Suprapubic skin (tissue), 4 donors: Measurements from ENCODE around the gene SCNM1. TPM values are rescaled to one million over a fixed set of nuclear protein-coding genes. Genes with fewer than 3 reads are reported as not detected.
A peak's percentile ranks its signal among the peaks of the same experiment; 100 is the strongest.

Source experiments
- DNase-seq, 2 donors: peaks; one replicate each; pipeline ENCODE4 v3.0.0-alpha.2; 2019; ENCODE audit warnings: low spot score in 2 of 2
- H3K27ac ChIP-seq: fragments of 200-600 bp; sonication (generic); one replicate; pipeline ENCODE4 v1.5.1; 2019
- H3K27me3 ChIP-seq: fragments of 200-600 bp; sonication (generic); one replicate; pipeline ENCODE4 v1.5.1; 2019
- H3K36me3 ChIP-seq: fragments of 200-600 bp; sonication (generic); one replicate; pipeline ENCODE4 v1.5.1; 2019
- H3K4me1 ChIP-seq: fragments of 200-600 bp; sonication (generic); one replicate; pipeline ENCODE4 v1.5.1; 2019
- H3K4me3 ChIP-seq: fragments of 200-600 bp; sonication (generic); one replicate; pipeline ENCODE4 v1.5.1; 2019; ENCODE audit warnings: mild to moderate bottlenecking
- H3K9me3 ChIP-seq: fragments of 200-600 bp; sonication (generic); one replicate; pipeline ENCODE4 v1.5.1; 2019
- EP300 ChIP-seq: sonication (generic); formaldehyde crosslinking; IDR thresholded peaks from one replicate; pipeline ENCODE4 v1.6.1; 2017; ENCODE audit warnings: antibody characterized with exemption
- POLR2A ChIP-seq, 2 donors: fragments of 450-650 bp; IDR thresholded peaks; one replicate each; pipeline ENCODE4 v1.6.1; 2017; ENCODE audit warnings: antibody characterized with exemption in 2 of 2, mild to moderate bottlenecking in 2 of 2, moderate library complexity in 2 of 2
- POLR2AphosphoS5 ChIP-seq, 3 donors: sonication (generic); formaldehyde crosslinking; IDR thresholded peaks; one replicate each; pipeline ENCODE4 v1.6.1; 2017; ENCODE audit warnings: antibody characterized with exemption in 3 of 3
- WGBS: methylation state at CpG from one replicate; pipeline ENCODE4 v1.1.5; 2018; 5-methylcytosine and 5-hydroxymethylcytosine counted together
- total RNA-seq, 4 donors: library from RNA; depleted of rRNA; stranded (reverse); fragments of >200 nt; gene quantifications; one replicate each; pipeline ENCODE4 v1.1.0, GENCODE V29; 2016
- TF ChIP-seq, protein P1 (sequence below), 2 donors: fragments of 200-600 bp in 1 of 2; fragments of 450-650 bp in 1 of 2; sonication (generic) in 1 of 2; IDR thresholded peaks; one replicate each; pipeline ENCODE4 v1.5.1; 2016 to 2019; ENCODE audit warnings: antibody characterized with exemption in 2 of 2, mild to moderate bottlenecking in 1 of 2, moderate library complexity in 1 of 2

The SCNM1 gene, protein sequence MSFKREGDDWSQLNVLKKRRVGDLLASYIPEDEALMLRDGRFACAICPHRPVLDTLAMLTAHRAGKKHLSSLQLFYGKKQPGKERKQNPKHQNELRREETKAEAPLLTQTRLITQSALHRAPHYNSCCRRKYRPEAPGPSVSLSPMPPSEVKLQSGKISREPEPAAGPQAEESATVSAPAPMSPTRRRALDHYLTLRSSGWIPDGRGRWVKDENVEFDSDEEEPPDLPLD
- 10 to 100 TPM; 29.6 to 40.6 (median 35.4) TPM for total RNA-seq

DNA sequence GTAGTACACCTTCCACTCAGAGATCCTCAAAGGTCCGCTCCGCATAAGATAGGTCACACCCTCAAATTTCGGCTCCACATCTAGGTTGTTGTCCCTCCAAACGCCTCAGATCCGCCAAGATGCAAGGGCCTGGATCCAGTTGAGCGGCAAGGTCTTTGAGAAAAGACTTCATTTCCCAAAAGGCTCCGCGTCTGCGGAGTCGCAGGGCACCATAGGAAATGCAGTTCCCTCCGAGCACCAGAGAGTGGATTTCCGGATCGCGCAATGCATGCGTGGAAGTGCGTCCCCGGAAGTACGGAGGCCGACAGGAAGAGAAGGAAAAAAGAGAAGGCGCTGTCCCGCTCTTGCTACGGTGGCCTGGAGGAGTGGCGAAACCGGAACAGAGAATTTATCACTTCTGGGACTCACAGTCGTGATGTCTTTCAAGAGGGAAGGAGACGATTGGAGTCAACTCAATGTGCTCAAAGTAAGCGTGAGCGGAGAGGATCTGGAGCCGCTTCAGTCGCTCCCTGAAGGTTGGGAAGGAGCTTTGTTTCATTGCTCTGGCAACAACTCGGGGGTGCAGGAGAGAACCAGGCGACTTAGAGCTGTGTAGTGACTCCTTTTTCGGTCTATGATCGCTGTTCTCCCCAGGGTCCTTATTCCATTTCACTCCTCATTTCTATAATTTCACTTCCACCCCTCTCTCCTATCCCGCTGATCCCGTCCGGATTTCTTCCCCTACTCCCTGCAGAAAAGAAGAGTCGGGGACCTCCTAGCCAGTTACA lies at the start of gene SCNM1, which contains the start of gene LYSMD1:
TSS of gene SCNM1 (plus strand) at position 407 of the 767 bp plus-strand sequence. CDS start at position 416, 9 bp downstream.
TSS of gene LYSMD1 (minus strand) at position 165 of the 767 bp plus-strand sequence. CDS start 644 bp downstream, outside the sequence.
- peak in 1 of 2 donors; percentile 23 for TF ChIP-seq POLR2A (IDR thresholded peaks at IDR 0.05)
- TF ChIP-seq, protein P1, sequence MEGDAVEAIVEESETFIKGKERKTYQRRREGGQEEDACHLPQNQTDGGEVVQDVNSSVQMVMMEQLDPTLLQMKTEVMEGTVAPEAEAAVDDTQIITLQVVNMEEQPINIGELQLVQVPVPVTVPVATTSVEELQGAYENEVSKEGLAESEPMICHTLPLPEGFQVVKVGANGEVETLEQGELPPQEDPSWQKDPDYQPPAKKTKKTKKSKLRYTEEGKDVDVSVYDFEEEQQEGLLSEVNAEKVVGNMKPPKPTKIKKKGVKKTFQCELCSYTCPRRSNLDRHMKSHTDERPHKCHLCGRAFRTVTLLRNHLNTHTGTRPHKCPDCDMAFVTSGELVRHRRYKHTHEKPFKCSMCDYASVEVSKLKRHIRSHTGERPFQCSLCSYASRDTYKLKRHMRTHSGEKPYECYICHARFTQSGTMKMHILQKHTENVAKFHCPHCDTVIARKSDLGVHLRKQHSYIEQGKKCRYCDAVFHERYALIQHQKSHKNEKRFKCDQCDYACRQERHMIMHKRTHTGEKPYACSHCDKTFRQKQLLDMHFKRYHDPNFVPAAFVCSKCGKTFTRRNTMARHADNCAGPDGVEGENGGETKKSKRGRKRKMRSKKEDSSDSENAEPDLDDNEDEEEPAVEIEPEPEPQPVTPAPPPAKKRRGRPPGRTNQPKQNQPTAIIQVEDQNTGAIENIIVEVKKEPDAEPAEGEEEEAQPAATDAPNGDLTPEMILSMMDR (IDR thresholded peaks at IDR 0.05), result peak; percentile 6 to 18
- peak; percentile 85 to 100 (median 96) for TF ChIP-seq POLR2AphosphoS5 (IDR thresholded peaks at IDR 0.05)
- no peak for TF ChIP-seq EP300
- Histone ChIP-seq H3K9me3 (no peaks in the 10 kb centered on the region), H3K4me3 (peak within 1 kb of the TSS; percentile 85), H3K27me3 (no peaks in the 10 kb centered on the region), H3K27ac (peak within 1 kb of the TSS; percentile 84), H3K36me3 (peaks cover 41% of the 10 kb centered on the region), H3K4me1 (peaks cover 35% of the 10 kb centered on the region)
- peak; percentile 97 to 99 for DNase-seq
- 0% methylated on average over 37 of the region's 38 CpGs for WGBS

DNA sequence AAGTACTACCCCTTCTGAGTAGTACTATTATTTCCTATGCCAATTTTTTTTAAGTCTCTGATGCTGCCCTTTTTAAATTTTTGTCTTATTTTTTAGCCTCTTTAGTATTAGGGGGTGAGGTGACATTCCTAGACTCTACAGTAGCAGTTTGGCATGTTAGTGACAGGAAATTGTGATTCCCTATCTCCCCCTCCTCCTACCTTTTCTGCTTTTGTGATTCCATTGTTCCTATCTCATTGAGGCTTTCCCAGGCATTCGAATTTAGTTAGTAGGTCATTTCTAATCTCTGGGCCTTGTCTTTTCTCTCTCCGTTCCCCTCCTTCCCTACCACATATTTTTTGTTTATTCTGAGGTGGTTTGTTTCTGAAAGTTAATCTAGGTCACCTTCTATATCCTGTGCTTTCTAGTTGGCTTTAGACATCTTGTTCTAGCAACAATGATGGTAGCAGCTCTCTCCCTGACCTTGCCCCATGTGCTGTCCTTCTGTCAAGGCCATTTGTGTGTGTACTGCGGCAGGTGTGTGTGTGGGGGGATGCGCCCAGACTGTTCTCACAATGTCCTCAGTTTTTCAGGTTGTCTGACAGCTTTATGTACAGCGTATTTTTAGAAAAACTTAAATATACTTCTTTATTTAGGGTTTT lies 41.1 kb upstream of the SCNM1 start:
- Histone ChIP-seq H3K4me1 (no peaks in the 10 kb centered on the region), H3K4me3 (no peak overlapping the region), H3K9me3 (no peaks in the 10 kb centered on the region), H3K36me3 (peaks cover 14% of the 10 kb centered on the region), H3K27ac (no peak overlapping the region), H3K27me3 (no peaks in the 10 kb centered on the region)
- DNase-seq, result peak; percentile 13 to 35
- TF ChIP-seq EP300, result no peak
- TF ChIP-seq, protein P1 (IDR thresholded peaks at IDR 0.05), result no peak
- no peak for TF ChIP-seq POLR2AphosphoS5 (IDR thresholded peaks at IDR 0.05)
- no peak for TF ChIP-seq POLR2A (IDR thresholded peaks at IDR 0.05)
- WGBS, result 82% methylated on average over 5 of the region's 5 CpGs

DNA sequence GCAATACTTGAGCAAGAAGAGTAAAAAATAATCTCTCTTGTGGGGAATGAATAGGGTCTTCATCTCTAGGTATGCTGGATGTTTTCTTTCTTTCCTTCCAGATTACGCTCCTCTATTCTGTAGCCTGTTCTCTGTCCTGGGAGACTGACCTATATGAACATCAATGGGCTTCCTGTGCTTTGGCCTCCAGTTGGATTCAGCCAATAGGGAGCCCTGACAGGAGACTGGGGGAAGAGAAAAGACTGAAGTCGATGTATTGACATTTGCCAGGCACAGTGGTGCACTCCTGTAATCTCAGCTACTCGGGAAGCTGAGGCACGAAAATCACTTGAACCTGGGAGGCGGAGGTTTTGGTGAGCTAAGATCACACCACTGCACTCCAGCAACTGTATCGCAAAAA lies 37.1 kb upstream of the SCNM1 start:
- H3K9me3 ChIP-seq, result no peaks in the 10 kb centered on the region
- no peak overlapping the region for H3K27ac ChIP-seq
- TF ChIP-seq EP300 (no peak), POLR2AphosphoS5 (IDR thresholded peaks at IDR 0.05) (no peak), POLR2A (IDR thresholded peaks at IDR 0.05) (no peak)
- TF ChIP-seq, protein P1 (IDR thresholded peaks at IDR 0.05), result no peak
- peaks cover 13% of the 10 kb centered on the region for H3K4me1 ChIP-seq
- WGBS, result 83% methylated on average over 6 of the region's 6 CpGs
- peaks cover 3% of the 10 kb centered on the region for H3K36me3 ChIP-seq
- no peaks in the 10 kb centered on the region for H3K27me3 ChIP-seq
- H3K4me3 ChIP-seq, result no peak overlapping the region
- DNase-seq, result no peak

DNA sequence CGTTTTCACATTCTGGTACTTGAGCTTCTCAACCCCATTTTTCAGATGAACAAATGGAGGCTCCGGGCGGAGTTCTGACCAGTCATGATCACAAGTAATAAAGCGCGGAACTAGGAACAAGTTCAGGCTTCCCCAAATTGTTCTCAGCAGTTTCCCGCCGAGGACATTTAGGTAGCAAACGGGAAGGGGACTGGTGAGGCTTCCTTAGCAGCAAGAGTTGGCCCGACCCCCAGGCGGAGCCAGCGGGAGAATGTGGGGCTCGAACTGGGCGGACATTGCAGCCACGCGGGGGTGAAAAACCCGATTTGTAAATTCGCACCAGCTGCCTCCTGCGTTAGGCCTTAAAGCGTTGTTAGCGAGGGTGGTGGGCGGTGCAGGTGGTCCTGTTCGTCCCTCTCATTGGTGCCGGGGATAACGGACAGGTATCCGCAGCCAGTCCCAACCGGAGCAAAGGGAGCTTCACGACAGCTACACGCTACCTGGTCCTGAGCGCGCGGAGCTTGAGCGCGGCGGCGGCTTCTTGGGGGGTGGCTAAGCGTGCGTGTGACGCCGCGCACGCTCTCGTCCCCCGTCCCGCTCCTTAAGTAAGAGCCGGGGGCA lies 34.9 kb upstream of the SCNM1 start:
- Histone ChIP-seq H3K27me3 (no peaks in the 10 kb centered on the region), H3K4me3 (peak overlapping the region; percentile 41), H3K9me3 (no peaks in the 10 kb centered on the region), H3K4me1 (peaks cover 13% of the 10 kb centered on the region), H3K27ac (peak overlapping the region; percentile 47), H3K36me3 (peaks cover 14% of the 10 kb centered on the region)
- 12% methylated on average over 26 of the region's 45 CpGs for WGBS
- peak in 1 of 3 donors; percentile 31 for TF ChIP-seq POLR2AphosphoS5 (IDR thresholded peaks at IDR 0.05)
- no peak for TF ChIP-seq POLR2A (IDR thresholded peaks at IDR 0.05)
- peak; percentile 92 for DNase-seq

DNA sequence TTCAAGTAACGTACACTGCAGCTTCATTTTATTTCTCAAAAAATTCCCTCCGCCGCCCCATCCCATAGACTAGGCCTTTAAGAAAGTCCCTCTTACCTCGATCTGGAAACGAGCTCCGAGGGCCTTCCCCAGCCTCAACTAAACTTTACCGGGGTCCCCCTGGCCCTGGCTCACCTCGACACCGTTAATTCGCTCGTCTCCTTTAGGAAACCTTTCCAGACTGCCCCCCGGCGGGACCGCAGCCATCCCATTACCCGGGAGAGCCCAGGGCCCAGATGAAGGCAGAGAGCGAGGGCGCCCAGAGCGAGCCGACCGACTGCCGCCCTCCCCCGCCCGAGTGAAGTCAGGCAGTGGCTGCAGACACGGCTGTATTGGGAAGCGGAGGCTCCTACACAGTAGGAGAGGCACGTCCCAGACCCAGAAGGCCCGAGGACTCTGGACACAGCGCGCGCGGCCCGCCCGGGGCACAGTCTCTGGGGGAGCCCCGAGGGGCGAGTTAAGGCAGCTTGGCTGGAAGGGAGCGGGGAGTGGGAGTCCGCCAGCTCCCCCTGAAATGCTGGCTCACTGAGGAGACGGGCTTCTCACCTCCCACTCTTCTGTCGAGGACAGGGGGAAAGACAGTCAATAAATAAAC lies 34.1 kb upstream of the SCNM1 start:
- peak overlapping the region; percentile 41 for H3K4me3 ChIP-seq
- TF ChIP-seq POLR2A (IDR thresholded peaks at IDR 0.05) (no peak), EP300 (no peak), POLR2AphosphoS5 (IDR thresholded peaks at IDR 0.05) (no peak)
- DNase-seq, result peak in 1 of 2 donors; percentile 77
- H3K27ac ChIP-seq, result peak overlapping the region; percentile 47
- H3K4me1 ChIP-seq, result peaks cover 13% of the 10 kb centered on the region
- peaks cover 21% of the 10 kb centered on the region for H3K36me3 ChIP-seq
- no peaks in the 10 kb centered on the region for H3K9me3 ChIP-seq
- WGBS, result 33% methylated on average over 39 of the region's 39 CpGs
- H3K27me3 ChIP-seq, result no peaks in the 10 kb centered on the region
